ENCODE data around the gene GPR55.

GRCh38 chr2:230908595-230909191 is 16.3 kb downstream of the GPR55 start:
- TF ChIP-seq, protein P1, sequence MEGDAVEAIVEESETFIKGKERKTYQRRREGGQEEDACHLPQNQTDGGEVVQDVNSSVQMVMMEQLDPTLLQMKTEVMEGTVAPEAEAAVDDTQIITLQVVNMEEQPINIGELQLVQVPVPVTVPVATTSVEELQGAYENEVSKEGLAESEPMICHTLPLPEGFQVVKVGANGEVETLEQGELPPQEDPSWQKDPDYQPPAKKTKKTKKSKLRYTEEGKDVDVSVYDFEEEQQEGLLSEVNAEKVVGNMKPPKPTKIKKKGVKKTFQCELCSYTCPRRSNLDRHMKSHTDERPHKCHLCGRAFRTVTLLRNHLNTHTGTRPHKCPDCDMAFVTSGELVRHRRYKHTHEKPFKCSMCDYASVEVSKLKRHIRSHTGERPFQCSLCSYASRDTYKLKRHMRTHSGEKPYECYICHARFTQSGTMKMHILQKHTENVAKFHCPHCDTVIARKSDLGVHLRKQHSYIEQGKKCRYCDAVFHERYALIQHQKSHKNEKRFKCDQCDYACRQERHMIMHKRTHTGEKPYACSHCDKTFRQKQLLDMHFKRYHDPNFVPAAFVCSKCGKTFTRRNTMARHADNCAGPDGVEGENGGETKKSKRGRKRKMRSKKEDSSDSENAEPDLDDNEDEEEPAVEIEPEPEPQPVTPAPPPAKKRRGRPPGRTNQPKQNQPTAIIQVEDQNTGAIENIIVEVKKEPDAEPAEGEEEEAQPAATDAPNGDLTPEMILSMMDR (conservative IDR thresholded peaks at IDR 0.05; ENCODE audit: low read depth, low read length) = no peak
- TF ChIP-seq EZH2 (IDR thresholded peaks at IDR 0.05; ENCODE audit: low read length, unreplicated experiment) (no peak), EZH2phosphoT487 (IDR thresholded peaks at IDR 0.05; ENCODE audit: borderline replicate concordance, low read length) (no peak)
